ENCODE results near the gene MRPL2.

Gene MRPL2

GRCh38 chr6:43092635-43093034, 33.4 kb upstream of the MRPL2 start:
- no peak overlapping the region for H3K4me2 ChIP-seq (ENCODE audit: low read length)
- H3K18ac ChIP-seq (ENCODE audit: low read length) = no peak overlapping the region
- no peak overlapping the region for H2BK5ac ChIP-seq (ENCODE audit: low read length)
- no peak overlapping the region for H4K8ac ChIP-seq (ENCODE audit: low read depth, low read length)
- no peaks in the 10 kb centered on the region for H3K36me3 ChIP-seq (ENCODE audit: control insufficient read depth, insufficient read depth, low read length)
- H3K27ac ChIP-seq (ENCODE audit: low read depth, low read length) = no peak overlapping the region
- no peak overlapping the region for H3K56ac ChIP-seq (ENCODE audit: low read length)
- H3K27me3 ChIP-seq (ENCODE audit: insufficient read depth, low read length, poor library complexity) = no peaks in the 10 kb centered on the region
- peaks cover 64% of the 10 kb centered on the region for H3K79me2 ChIP-seq (ENCODE audit: control insufficient read depth, insufficient read depth, low read length)
- H3K4ac ChIP-seq (ENCODE audit: low read depth, low read length) = no peak overlapping the region
- H2BK120ac ChIP-seq (ENCODE audit: low read depth, low read length) = no peak overlapping the region
- H3K4me3 ChIP-seq (ENCODE audit: low read length) = no peak overlapping the region
- H3K23ac ChIP-seq (ENCODE audit: low read length) = no peak overlapping the region
- peaks cover 37% of the 10 kb centered on the region for H3K4me1 ChIP-seq (ENCODE audit: control insufficient read depth, low read depth, low read length)
- H2BK15ac ChIP-seq (replicated peaks; ENCODE audit: low read depth) = no peak overlapping the region
- H4K5ac ChIP-seq (ENCODE audit: low read length) = no peak overlapping the region
- peaks cover 10% of the 10 kb centered on the region for H3K79me1 ChIP-seq (ENCODE audit: low read length)
- H2AK5ac ChIP-seq (ENCODE audit: low read length) = no peak overlapping the region
- no peak overlapping the region for H3K9ac ChIP-seq (ENCODE audit: low read length)
- no peak for DNase-seq

GRCh38 chr6:43091436-43091991, 32.3 kb upstream of the MRPL2 start:
- Histone ChIP-seq H3K4me1 (ENCODE audit: control insufficient read depth, low read depth, low read length) (peaks cover 27% of the 10 kb centered on the region), H2BK15ac (replicated peaks; ENCODE audit: low read depth) (no peak overlapping the region), H3K18ac (ENCODE audit: low read length) (no peak overlapping the region), H4K5ac (ENCODE audit: low read length) (no peak overlapping the region), H3K79me1 (ENCODE audit: low read length) (peaks cover 11% of the 10 kb centered on the region), H3K4me2 (ENCODE audit: low read length) (no peak overlapping the region), H2BK120ac (ENCODE audit: low read depth, low read length) (no peak overlapping the region), H2AK5ac (ENCODE audit: low read length) (no peak overlapping the region), H3K9ac (ENCODE audit: low read length) (no peak overlapping the region), H3K79me2 (ENCODE audit: control insufficient read depth, insufficient read depth, low read length) (peaks cover 66% of the 10 kb centered on the region), H3K36me3 (ENCODE audit: control insufficient read depth, insufficient read depth, low read length) (no peaks in the 10 kb centered on the region), H3K23ac (ENCODE audit: low read length) (no peak overlapping the region), H3K4ac (ENCODE audit: low read depth, low read length) (no peak overlapping the region), H2BK5ac (ENCODE audit: low read length) (no peak overlapping the region), H3K27ac (ENCODE audit: low read depth, low read length) (peak overlapping the region; percentile 89), H3K56ac (ENCODE audit: low read length) (no peak overlapping the region), H3K27me3 (ENCODE audit: insufficient read depth, low read length, poor library complexity) (no peaks in the 10 kb centered on the region), H4K8ac (ENCODE audit: low read depth, low read length) (no peak overlapping the region), H3K4me3 (ENCODE audit: low read length) (no peak overlapping the region)
- DNase-seq = no peak
- WGBS (ENCODE audit: extremely low coverage, insufficient coverage, low lambda C conversion rate) = no CpG with 5 or more reads among the region's 10 CpGs

DNA sequence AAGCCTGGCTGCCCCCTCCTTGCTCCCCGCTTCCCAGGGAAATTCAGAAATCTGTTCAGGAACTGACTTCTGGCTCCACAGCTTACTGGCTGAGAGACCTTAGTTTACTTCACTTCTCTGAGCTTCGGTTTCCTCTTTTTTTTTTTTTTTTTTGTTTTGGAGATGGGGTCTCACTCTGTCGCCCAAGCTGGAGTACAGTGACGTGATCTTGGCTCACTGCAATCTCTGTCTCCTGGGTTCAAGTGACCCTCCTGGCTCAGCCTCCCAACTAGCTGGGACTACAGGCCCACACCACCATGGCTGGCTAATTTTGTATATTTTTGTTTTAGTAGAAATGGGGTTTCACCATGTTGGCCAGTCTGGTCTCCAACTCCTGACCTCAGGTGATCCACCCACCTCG, 31.8 kb upstream of the MRPL2 start:
- Histone ChIP-seq H3K4me1 (ENCODE audit: control insufficient read depth, low read depth, low read length) (peaks cover 25% of the 10 kb centered on the region), H3K79me1 (ENCODE audit: low read length) (peaks cover 11% of the 10 kb centered on the region), H3K36me3 (ENCODE audit: control insufficient read depth, insufficient read depth, low read length) (no peaks in the 10 kb centered on the region), H3K27me3 (ENCODE audit: insufficient read depth, low read length, poor library complexity) (no peaks in the 10 kb centered on the region), H3K9ac (ENCODE audit: low read length) (peak overlapping the region; percentile 5), H3K56ac (ENCODE audit: low read length) (peak overlapping the region; percentile 51), H3K27ac (ENCODE audit: low read depth, low read length) (peak overlapping the region; percentile 89), H3K4ac (ENCODE audit: low read depth, low read length) (no peak overlapping the region), H4K5ac (ENCODE audit: low read length) (no peak overlapping the region), H2BK5ac (ENCODE audit: low read length) (no peak overlapping the region), H3K4me2 (ENCODE audit: low read length) (no peak overlapping the region), H4K8ac (ENCODE audit: low read depth, low read length) (no peak overlapping the region), H3K79me2 (ENCODE audit: control insufficient read depth, insufficient read depth, low read length) (peaks cover 71% of the 10 kb centered on the region), H3K23ac (ENCODE audit: low read length) (no peak overlapping the region), H2AK5ac (ENCODE audit: low read length) (no peak overlapping the region), H3K4me3 (ENCODE audit: low read length) (no peak overlapping the region), H2BK15ac (replicated peaks; ENCODE audit: low read depth) (peak overlapping the region; percentile 21), H3K18ac (ENCODE audit: low read length) (peak overlapping the region; percentile 44), H2BK120ac (ENCODE audit: low read depth, low read length) (peak overlapping the region; percentile 21)
- WGBS (ENCODE audit: extremely low coverage, insufficient coverage, low lambda C conversion rate) = no CpG with 5 or more reads among the region's 5 CpGs
- DNase-seq = no peak

GRCh38 chr6:43090559-43090956, 31.3 kb upstream of the MRPL2 start:
- no peak overlapping the region for H2BK5ac ChIP-seq (ENCODE audit: low read length)
- no CpG with 5 or more reads among the region's 2 CpGs for WGBS (ENCODE audit: extremely low coverage, insufficient coverage, low lambda C conversion rate)
- H4K5ac ChIP-seq (ENCODE audit: low read length) = no peak overlapping the region
- peaks cover 73% of the 10 kb centered on the region for H3K79me2 ChIP-seq (ENCODE audit: control insufficient read depth, insufficient read depth, low read length)
- H2BK15ac ChIP-seq (replicated peaks; ENCODE audit: low read depth) = peak overlapping the region; percentile 21
- H3K18ac ChIP-seq (ENCODE audit: low read length) = peak overlapping the region; percentile 44
- H2BK120ac ChIP-seq (ENCODE audit: low read depth, low read length) = peak overlapping the region; percentile 21
- H3K4me3 ChIP-seq (ENCODE audit: low read length) = no peak overlapping the region
- peak overlapping the region; percentile 89 for H3K27ac ChIP-seq (ENCODE audit: low read depth, low read length)
- no peak overlapping the region for H2AK5ac ChIP-seq (ENCODE audit: low read length)
- H3K27me3 ChIP-seq (ENCODE audit: insufficient read depth, low read length, poor library complexity) = no peaks in the 10 kb centered on the region
- peak overlapping the region; percentile 51 for H3K56ac ChIP-seq (ENCODE audit: low read length)
- H3K23ac ChIP-seq (ENCODE audit: low read length) = no peak overlapping the region
- peaks cover 23% of the 10 kb centered on the region for H3K4me1 ChIP-seq (ENCODE audit: control insufficient read depth, low read depth, low read length)
- H3K4me2 ChIP-seq (ENCODE audit: low read length) = no peak overlapping the region
- H4K8ac ChIP-seq (ENCODE audit: low read depth, low read length) = no peak overlapping the region
- DNase-seq = peak; percentile 63
- H3K4ac ChIP-seq (ENCODE audit: low read depth, low read length) = no peak overlapping the region
- H3K36me3 ChIP-seq (ENCODE audit: control insufficient read depth, insufficient read depth, low read length) = no peaks in the 10 kb centered on the region
- peak overlapping the region; percentile 5 for H3K9ac ChIP-seq (ENCODE audit: low read length)
- peaks cover 11% of the 10 kb centered on the region for H3K79me1 ChIP-seq (ENCODE audit: low read length)

GRCh38 chr6:43089874-43090558, 30.8 kb upstream of the MRPL2 start:
- Histone ChIP-seq H2BK15ac (replicated peaks; ENCODE audit: low read depth) (no peak overlapping the region), H3K23ac (ENCODE audit: low read length) (no peak overlapping the region), H2BK120ac (ENCODE audit: low read depth, low read length) (peak overlapping the region; percentile 3), H3K4me3 (ENCODE audit: low read length) (no peak overlapping the region), H3K18ac (ENCODE audit: low read length) (peak overlapping the region; percentile 15), H4K8ac (ENCODE audit: low read depth, low read length) (no peak overlapping the region), H3K79me2 (ENCODE audit: control insufficient read depth, insufficient read depth, low read length) (peaks cover 73% of the 10 kb centered on the region), H4K5ac (ENCODE audit: low read length) (no peak overlapping the region), H3K4me1 (ENCODE audit: control insufficient read depth, low read depth, low read length) (peaks cover 20% of the 10 kb centered on the region), H3K27me3 (ENCODE audit: insufficient read depth, low read length, poor library complexity) (no peaks in the 10 kb centered on the region), H3K4ac (ENCODE audit: low read depth, low read length) (no peak overlapping the region), H3K4me2 (ENCODE audit: low read length) (no peak overlapping the region), H2BK5ac (ENCODE audit: low read length) (no peak overlapping the region), H3K56ac (ENCODE audit: low read length) (no peak overlapping the region), H3K79me1 (ENCODE audit: low read length) (peaks cover 11% of the 10 kb centered on the region), H3K9ac (ENCODE audit: low read length) (peak overlapping the region; percentile 26), H3K27ac (ENCODE audit: low read depth, low read length) (peak overlapping the region; percentile 89), H3K36me3 (ENCODE audit: control insufficient read depth, insufficient read depth, low read length) (no peaks in the 10 kb centered on the region), H2AK5ac (ENCODE audit: low read length) (no peak overlapping the region)
- no CpG with 5 or more reads among the region's 8 CpGs for WGBS (ENCODE audit: extremely low coverage, insufficient coverage, low lambda C conversion rate)
- peak; percentile 67 for DNase-seq

DNA sequence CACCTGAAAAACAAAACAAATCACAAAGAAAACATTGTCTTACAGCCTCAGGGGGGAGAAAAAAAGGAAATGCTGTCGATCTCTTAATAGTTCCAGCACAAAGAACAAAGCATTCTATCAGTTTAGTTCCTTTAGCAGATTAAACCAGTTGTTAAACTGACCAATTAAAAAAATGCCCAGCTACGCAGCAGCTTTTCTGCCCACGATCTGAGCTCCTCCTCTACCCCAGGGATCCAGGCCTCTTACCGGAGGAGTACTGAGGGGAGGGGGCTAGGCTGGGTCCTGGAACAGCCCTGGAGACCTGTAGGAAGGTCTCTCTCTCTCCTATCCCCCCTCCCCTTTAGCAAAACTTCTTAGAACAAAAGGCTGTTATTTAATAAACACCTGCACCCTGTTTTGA, 30.2 kb upstream of the MRPL2 start:
- Histone ChIP-seq H3K27me3 (ENCODE audit: insufficient read depth, low read length, poor library complexity) (no peaks in the 10 kb centered on the region), H3K18ac (ENCODE audit: low read length) (peak overlapping the region; percentile 15), H3K36me3 (ENCODE audit: control insufficient read depth, insufficient read depth, low read length) (no peaks in the 10 kb centered on the region), H3K9ac (ENCODE audit: low read length) (no peak overlapping the region), H3K27ac (ENCODE audit: low read depth, low read length) (peak overlapping the region; percentile 89), H3K4me3 (ENCODE audit: low read length) (no peak overlapping the region), H2AK5ac (ENCODE audit: low read length) (no peak overlapping the region), H4K5ac (ENCODE audit: low read length) (no peak overlapping the region), H2BK5ac (ENCODE audit: low read length) (no peak overlapping the region), H3K56ac (ENCODE audit: low read length) (peak overlapping the region; percentile 27), H3K79me2 (ENCODE audit: control insufficient read depth, insufficient read depth, low read length) (peaks cover 78% of the 10 kb centered on the region), H4K8ac (ENCODE audit: low read depth, low read length) (no peak overlapping the region), H3K4me2 (ENCODE audit: low read length) (no peak overlapping the region), H3K79me1 (ENCODE audit: low read length) (peaks cover 16% of the 10 kb centered on the region), H3K4ac (ENCODE audit: low read depth, low read length) (no peak overlapping the region), H3K4me1 (ENCODE audit: control insufficient read depth, low read depth, low read length) (peaks cover 20% of the 10 kb centered on the region), H2BK120ac (ENCODE audit: low read depth, low read length) (no peak overlapping the region), H3K23ac (ENCODE audit: low read length) (no peak overlapping the region), H2BK15ac (replicated peaks; ENCODE audit: low read depth) (no peak overlapping the region)
- no CpG with 5 or more reads among the region's 4 CpGs for WGBS (ENCODE audit: extremely low coverage, insufficient coverage, low lambda C conversion rate)
- DNase-seq = peak; percentile 76
